ENCODE data around the gene NOVA2.
A peak's percentile ranks its signal among the peaks of the same experiment; 100 is the strongest.

NOVA2 gene

DNA sequence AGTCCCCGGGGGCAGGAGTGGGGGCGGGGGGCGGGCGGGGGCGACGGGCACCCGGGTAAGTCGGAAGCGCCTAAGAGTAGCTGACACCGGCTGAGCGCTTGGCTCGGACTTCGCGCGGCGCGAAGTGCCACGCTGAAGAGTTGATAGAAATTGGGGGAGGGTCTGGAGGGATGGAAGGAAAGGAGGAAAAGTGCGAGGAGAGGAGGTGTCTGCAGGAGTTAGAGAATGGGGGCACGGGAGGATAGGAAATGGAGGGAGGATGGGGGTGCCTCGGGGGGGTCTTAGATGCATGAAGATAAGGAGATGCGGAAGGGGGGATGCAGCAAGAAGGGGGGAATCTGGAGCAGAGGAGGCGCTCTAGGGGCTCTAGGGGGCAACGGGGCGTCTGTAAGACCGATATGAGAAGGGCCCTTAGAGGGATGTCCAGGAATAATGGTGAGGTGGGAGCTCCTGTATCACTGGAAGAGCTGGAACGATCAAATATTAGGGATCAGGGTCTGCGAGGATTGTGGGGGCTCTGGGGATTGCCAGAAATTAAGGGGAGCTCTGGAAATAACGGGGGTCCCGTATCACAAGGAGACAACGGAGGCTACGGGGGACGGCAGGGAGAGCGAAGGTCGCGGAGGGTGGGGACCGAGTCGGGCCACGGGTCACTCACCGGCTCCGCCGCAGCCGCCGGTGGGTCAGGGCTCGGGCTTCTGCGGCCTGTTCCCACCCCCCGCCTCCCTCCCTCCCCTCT lies 71.6 kb downstream of the NOVA2 start, which contains the start of gene MYPOP:
Gene MYPOP, minus strand, starts transcription at position 702 of the 739 bp plus-strand sequence. CDS start 840 bp downstream, outside the sequence.
- Histone ChIP-seq H3K27ac (ENCODE audit: low read length) (peak within 1 kb of the TSS; percentile 85), H3K36me3 (ENCODE audit: insufficient read depth, low read length) (peaks cover 38% of the 10 kb centered on the region), H3K4me3 (ENCODE audit: low read depth in 1 of 2, low read length in 2 of 2) (peak within 1 kb of the TSS; percentile 71 to 87; a peak in 3 of 4 replicates), H3K4me1 (ENCODE audit: insufficient read depth, low read length) (peaks cover 27% of the 10 kb centered on the region), H3K9ac (ENCODE audit: low read depth, low read length) (peak within 1 kb of the TSS; percentile 80), H3K79me2 (ENCODE audit: insufficient read depth, low read length) (peaks cover 28% of the 10 kb centered on the region), H2AFZ (ENCODE audit: low read depth, low read length) (peak within 1 kb of the TSS; percentile 94), H3K9me3 (ENCODE audit: insufficient read depth, low read length, severe bottlenecking) (no peaks in the 10 kb centered on the region), H3K4me2 (ENCODE audit: insufficient read depth, low read length) (peak within 1 kb of the TSS; percentile 87), H4K20me1 (ENCODE audit: insufficient read depth, low read length) (0 out of 2 replicates have a peak, but pooled peaks cover 4% of the 10 kb centered on the region), H3K27me3 (ENCODE audit: insufficient read depth, low read length, poor library complexity) (no peaks in the 10 kb centered on the region)
- no peak for TF ChIP-seq EZH2 (IDR thresholded peaks at IDR 0.05; ENCODE audit: borderline replicate concordance, low read depth, low read length, severe bottlenecking)
- TF ChIP-seq, protein P1, sequence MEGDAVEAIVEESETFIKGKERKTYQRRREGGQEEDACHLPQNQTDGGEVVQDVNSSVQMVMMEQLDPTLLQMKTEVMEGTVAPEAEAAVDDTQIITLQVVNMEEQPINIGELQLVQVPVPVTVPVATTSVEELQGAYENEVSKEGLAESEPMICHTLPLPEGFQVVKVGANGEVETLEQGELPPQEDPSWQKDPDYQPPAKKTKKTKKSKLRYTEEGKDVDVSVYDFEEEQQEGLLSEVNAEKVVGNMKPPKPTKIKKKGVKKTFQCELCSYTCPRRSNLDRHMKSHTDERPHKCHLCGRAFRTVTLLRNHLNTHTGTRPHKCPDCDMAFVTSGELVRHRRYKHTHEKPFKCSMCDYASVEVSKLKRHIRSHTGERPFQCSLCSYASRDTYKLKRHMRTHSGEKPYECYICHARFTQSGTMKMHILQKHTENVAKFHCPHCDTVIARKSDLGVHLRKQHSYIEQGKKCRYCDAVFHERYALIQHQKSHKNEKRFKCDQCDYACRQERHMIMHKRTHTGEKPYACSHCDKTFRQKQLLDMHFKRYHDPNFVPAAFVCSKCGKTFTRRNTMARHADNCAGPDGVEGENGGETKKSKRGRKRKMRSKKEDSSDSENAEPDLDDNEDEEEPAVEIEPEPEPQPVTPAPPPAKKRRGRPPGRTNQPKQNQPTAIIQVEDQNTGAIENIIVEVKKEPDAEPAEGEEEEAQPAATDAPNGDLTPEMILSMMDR (IDR thresholded peaks at IDR 0.05; ENCODE audit: borderline replicate concordance, extremely low read depth, low read length, poor library complexity, severe bottlenecking) = no peak
- DNase-seq (peak; percentile 34), ATAC-seq (ENCODE audit: insufficient read depth, low read depth) (no peak)

DNA sequence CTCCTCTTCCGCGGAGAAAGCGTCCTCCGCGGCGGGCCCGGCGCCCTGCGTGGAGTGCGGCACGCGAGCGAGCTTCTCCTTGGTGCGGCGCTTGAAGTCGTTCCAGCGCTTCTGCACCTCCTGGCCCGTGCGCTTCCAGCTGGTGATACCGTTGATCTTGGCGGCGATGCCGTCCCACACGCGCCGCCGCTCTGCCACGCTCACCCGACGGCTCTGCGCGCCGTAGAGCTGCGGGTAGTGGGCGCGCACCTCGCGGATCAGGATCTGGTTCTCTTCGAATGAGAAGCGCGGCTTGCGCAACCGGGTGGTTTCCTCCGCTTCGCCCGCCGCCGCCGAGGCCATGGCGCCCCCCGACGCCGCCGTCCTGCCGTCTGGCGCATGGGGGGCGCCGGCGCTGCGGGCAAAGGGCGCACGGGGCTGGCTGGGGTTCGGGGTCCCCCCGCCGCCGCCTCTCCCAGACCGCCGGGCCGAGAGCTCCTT lies 72.2 kb downstream of the NOVA2 start:
- H3K9ac ChIP-seq (ENCODE audit: low read depth, low read length) = peak overlapping the region; percentile 80; the same call in 1 of the 2 replicates
- no peak overlapping the region for H3K27ac ChIP-seq (ENCODE audit: low read length)
- TF ChIP-seq, protein P1 (IDR thresholded peaks at IDR 0.05; ENCODE audit: borderline replicate concordance, extremely low read depth, low read length, poor library complexity, severe bottlenecking) = no peak
- TF ChIP-seq EZH2 (IDR thresholded peaks at IDR 0.05; ENCODE audit: borderline replicate concordance, low read depth, low read length, severe bottlenecking) = no peak
- ATAC-seq (ENCODE audit: insufficient read depth, low read depth) = no peak
- peak; percentile 48 for DNase-seq
- no peak overlapping the region for H2AFZ ChIP-seq (ENCODE audit: low read depth, low read length)
- peaks cover 38% of the 10 kb centered on the region for H3K36me3 ChIP-seq (ENCODE audit: insufficient read depth, low read length)
- no peaks in the 10 kb centered on the region for H3K27me3 ChIP-seq (ENCODE audit: insufficient read depth, low read length, poor library complexity)
- H3K79me2 ChIP-seq (ENCODE audit: insufficient read depth, low read length) = peaks cover 28% of the 10 kb centered on the region
- 0 out of 2 replicates have a peak, but pooled peaks cover 4% of the 10 kb centered on the region for H4K20me1 ChIP-seq (ENCODE audit: insufficient read depth, low read length)
- no peaks in the 10 kb centered on the region for H3K9me3 ChIP-seq (ENCODE audit: insufficient read depth, low read length, severe bottlenecking)
- peak overlapping the region; percentile 71 to 87; a peak in 3 of 4 replicates for H3K4me3 ChIP-seq (ENCODE audit: low read depth in 1 of 2, low read length in 2 of 2)
- peak overlapping the region; percentile 68 for H3K4me2 ChIP-seq (ENCODE audit: insufficient read depth, low read length)
- H3K4me1 ChIP-seq (ENCODE audit: insufficient read depth, low read length) = peaks cover 27% of the 10 kb centered on the region

DNA sequence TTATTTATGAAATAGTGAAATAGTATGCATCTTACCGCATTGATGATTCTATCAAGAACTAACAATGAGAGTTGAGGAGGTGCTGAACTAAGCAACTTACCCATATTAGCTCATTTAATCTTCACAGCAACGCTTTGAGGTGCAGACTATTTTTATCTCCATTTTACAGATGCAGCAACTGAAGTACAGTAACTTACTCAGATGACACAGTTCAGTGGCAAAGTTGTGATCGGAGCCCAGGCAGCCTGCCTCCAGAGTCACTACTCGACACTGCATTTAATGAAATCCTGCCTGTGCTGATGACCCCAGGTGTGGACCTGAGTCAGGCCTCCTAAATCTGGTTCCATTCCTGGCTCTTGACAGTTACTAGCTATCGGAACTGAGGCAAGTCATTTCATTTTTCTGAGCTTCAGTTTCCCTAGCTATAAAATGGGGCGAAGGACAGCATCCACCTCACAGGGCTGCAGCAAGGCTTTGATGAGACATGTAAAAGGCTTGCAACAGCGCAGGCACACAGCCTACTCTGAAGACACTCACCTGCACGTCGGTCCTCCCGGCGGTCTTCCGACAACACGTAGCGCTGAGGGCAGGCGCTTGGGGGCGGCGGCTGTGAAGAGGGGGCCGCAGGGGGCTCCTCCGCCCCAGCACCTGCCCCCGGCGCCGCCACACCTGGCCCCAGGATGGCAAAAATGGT lies 72.8 kb downstream of the NOVA2 start:
- peaks cover 4% of the 10 kb centered on the region; the same call in 1 of the 2 replicates for H4K20me1 ChIP-seq (ENCODE audit: insufficient read depth, low read length)
- DNase-seq (no peak), ATAC-seq (ENCODE audit: insufficient read depth, low read depth) (no peak)
- H2AFZ ChIP-seq (ENCODE audit: low read depth, low read length) = no peak overlapping the region
- H3K4me1 ChIP-seq (ENCODE audit: insufficient read depth, low read length) = peaks cover 27% of the 10 kb centered on the region
- H3K27me3 ChIP-seq (ENCODE audit: insufficient read depth, low read length, poor library complexity) = no peaks in the 10 kb centered on the region
- TF ChIP-seq, protein P1 (IDR thresholded peaks at IDR 0.05; ENCODE audit: borderline replicate concordance, extremely low read depth, low read length, poor library complexity, severe bottlenecking) = no peak
- peak overlapping the region; percentile 80 for H3K9ac ChIP-seq (ENCODE audit: low read depth, low read length)
- peaks cover 41% of the 10 kb centered on the region for H3K36me3 ChIP-seq (ENCODE audit: insufficient read depth, low read length)
- H3K9me3 ChIP-seq (ENCODE audit: insufficient read depth, low read length, severe bottlenecking) = no peaks in the 10 kb centered on the region
- H3K27ac ChIP-seq (ENCODE audit: low read length) = no peak overlapping the region; the same call in 1 of the 2 replicates
- H3K4me3 ChIP-seq (ENCODE audit: low read depth in 1 of 2, low read length in 2 of 2) = peak overlapping the region in 1 of 2 experiments; percentile 87; a peak in 2 of 4 replicates
- H3K4me2 ChIP-seq (ENCODE audit: insufficient read depth, low read length) = peak overlapping the region; percentile 68
- H3K79me2 ChIP-seq (ENCODE audit: insufficient read depth, low read length) = peaks cover 28% of the 10 kb centered on the region

Data from DND-41 (cell line).